DOHH2 (cell line): ENCODE measurements around the gene PLPP6.

Experiments used
- H3F3A ChIP-seq: fragments of 200-600 bp; sonication (generic), shearing (Covaris generic); 2 replicates; pipeline ENCODE4 v1.6.0; 2016; ENCODE audit warnings: antibody characterized with exemption, mild to moderate bottlenecking; ENCODE audit not compliant: control insufficient read depth, insufficient read depth
- H3K27ac ChIP-seq: fragments of 200-600 bp; sonication (generic); 2 replicates; pipeline ENCODE4 v1.5.1; 2014; ENCODE audit warnings: low read depth, mild to moderate bottlenecking, low read length, moderate library complexity
- H3K27me3 ChIP-seq: fragments of 200-600 bp; sonication (generic); 2 replicates; pipeline ENCODE4 v1.6.1; 2014; ENCODE audit warnings: mild to moderate bottlenecking, low read length, mixed read lengths; ENCODE audit not compliant: control insufficient read depth
- H3K36me3 ChIP-seq: fragments of 200-600 bp; sonication (generic); 2 replicates; pipeline ENCODE4 v1.6.1; 2014; ENCODE audit warnings: mild to moderate bottlenecking, low read length, moderate library complexity, mixed read lengths; ENCODE audit not compliant: control insufficient read depth
- H3K4me1 ChIP-seq: fragments of 200-600 bp; sonication (generic); 2 replicates; pipeline ENCODE4 v1.6.1; 2014; ENCODE audit warnings: mild to moderate bottlenecking, low read length, mixed read lengths; ENCODE audit not compliant: control insufficient read depth
- H3K4me2 ChIP-seq: fragments of 200-600 bp; sonication (generic); 2 replicates; pipeline ENCODE4 v1.6.0; 2014; ENCODE audit warnings: mild to moderate bottlenecking, low read length, moderate library complexity
- H3K4me3 ChIP-seq: fragments of 200-600 bp; sonication (generic); 2 replicates; pipeline ENCODE4 v1.5.1; 2014; ENCODE audit warnings: mild to moderate bottlenecking, low read length, mixed read lengths
- H3K79me2 ChIP-seq: fragments of 200-600 bp; sonication (generic); 2 replicates; pipeline ENCODE4 v1.6.1; 2014; ENCODE audit warnings: mild to moderate bottlenecking, low read length, mixed read lengths; ENCODE audit not compliant: control insufficient read depth
- H3K9me2 ChIP-seq: fragments of 200-600 bp; sonication (generic); replicated peaks from 2 replicates; pipeline ENCODE4 v1.6.1; 2014; ENCODE audit warnings: mild to moderate bottlenecking, low read length, mixed read lengths; ENCODE audit not compliant: control insufficient read depth
- H3K9me3 ChIP-seq: fragments of 200-600 bp; sonication (generic); 2 replicates; pipeline ENCODE4 v1.6.1; 2014; ENCODE audit warnings: antibody characterized with exemption, low read length, mixed read lengths; ENCODE audit not compliant: control insufficient read depth, insufficient read depth
- H4K20me1 ChIP-seq: fragments of 200-600 bp; sonication (generic); 2 replicates; pipeline ENCODE4 v1.6.0; 2014; ENCODE audit warnings: low read depth, mild to moderate bottlenecking, antibody characterized with exemption, low read length, moderate library complexity; ENCODE audit not compliant: control insufficient read depth, insufficient read depth
- EZH2phosphoT487 ChIP-seq: fragments of 200-600 bp; sonication (generic); IDR thresholded peaks from 2 replicates; pipeline ENCODE4 v1.6.1; 2017; ENCODE audit warnings: borderline replicate concordance, mild to moderate bottlenecking, antibody characterized with exemption, low read length, moderate library complexity, mixed read lengths
- TF ChIP-seq, protein P1 (sequence below): fragments of 200-600 bp; sonication (generic); IDR thresholded peaks from one replicate; pipeline ENCODE4 v1.5.1; 2014; ENCODE audit warnings: antibody characterized with exemption, mild to moderate bottlenecking, low read depth, low read length; ENCODE audit not compliant: poor library complexity, severe bottlenecking

PLPP6 gene

DNA sequence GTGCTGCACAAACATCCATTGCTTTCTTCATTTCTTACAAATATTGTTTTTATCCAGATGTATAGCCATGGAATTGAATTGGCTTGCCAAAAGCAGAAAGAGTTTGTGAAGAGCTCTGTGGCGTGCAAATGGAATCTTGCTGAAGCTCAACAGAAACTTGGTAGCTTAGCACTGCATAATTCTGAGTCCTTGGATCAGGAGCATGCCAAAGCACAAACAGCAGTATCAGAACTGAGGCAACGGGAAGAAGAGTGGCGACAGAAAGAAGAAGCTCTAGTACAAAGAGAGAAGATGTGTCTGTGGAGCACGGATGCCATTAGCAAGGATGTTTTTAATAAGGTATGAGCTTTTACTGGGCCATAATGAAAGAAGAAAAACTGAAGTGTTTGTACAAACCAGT, 22.7 kb downstream of the PLPP6 start:
- H3K9me3 ChIP-seq: no peaks in the 10 kb centered on the region
- peaks cover 2% of the 10 kb centered on the region; the same call in 1 of the 2 replicates for H3F3A ChIP-seq
- peaks cover 12% of the 10 kb centered on the region for H3K4me1 ChIP-seq
- no peak overlapping the region for H3K4me3 ChIP-seq
- H3K4me2 ChIP-seq: no peak overlapping the region
- H3K27me3 ChIP-seq: no peaks in the 10 kb centered on the region
- peaks cover 45% of the 10 kb centered on the region for H3K36me3 ChIP-seq
- H3K9me2 ChIP-seq: no peaks in the 10 kb centered on the region
- H3K27ac ChIP-seq: no peak overlapping the region
- peaks cover 36% of the 10 kb centered on the region for H3K79me2 ChIP-seq
- TF ChIP-seq, protein P1, sequence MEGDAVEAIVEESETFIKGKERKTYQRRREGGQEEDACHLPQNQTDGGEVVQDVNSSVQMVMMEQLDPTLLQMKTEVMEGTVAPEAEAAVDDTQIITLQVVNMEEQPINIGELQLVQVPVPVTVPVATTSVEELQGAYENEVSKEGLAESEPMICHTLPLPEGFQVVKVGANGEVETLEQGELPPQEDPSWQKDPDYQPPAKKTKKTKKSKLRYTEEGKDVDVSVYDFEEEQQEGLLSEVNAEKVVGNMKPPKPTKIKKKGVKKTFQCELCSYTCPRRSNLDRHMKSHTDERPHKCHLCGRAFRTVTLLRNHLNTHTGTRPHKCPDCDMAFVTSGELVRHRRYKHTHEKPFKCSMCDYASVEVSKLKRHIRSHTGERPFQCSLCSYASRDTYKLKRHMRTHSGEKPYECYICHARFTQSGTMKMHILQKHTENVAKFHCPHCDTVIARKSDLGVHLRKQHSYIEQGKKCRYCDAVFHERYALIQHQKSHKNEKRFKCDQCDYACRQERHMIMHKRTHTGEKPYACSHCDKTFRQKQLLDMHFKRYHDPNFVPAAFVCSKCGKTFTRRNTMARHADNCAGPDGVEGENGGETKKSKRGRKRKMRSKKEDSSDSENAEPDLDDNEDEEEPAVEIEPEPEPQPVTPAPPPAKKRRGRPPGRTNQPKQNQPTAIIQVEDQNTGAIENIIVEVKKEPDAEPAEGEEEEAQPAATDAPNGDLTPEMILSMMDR: no peak
- no peak for TF ChIP-seq EZH2phosphoT487
- H4K20me1 ChIP-seq: 0 out of 2 replicates have a peak, but pooled peaks cover 3% of the 10 kb centered on the region

DNA sequence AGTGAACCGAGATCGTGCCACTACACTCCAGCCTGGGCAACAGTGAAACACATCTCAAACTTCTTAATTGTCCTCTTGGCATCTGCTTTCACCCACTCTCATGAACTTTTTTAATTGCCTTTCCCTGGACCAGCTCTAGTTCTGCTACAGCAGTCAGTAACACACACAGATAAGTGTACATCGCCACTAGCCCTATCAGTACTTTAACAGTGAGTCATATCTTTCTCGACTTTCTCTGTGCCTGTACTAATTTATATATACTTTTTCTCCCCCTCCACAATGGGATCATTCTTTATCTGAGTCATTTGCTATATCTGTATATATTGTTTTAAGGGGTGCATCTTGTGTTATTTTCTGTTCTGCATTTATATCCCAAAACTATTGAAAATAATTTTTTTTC, 24.0 kb downstream of the PLPP6 start:
- no peak overlapping the region for H3K4me2 ChIP-seq
- no peaks in the 10 kb centered on the region for H3K27me3 ChIP-seq
- H3K9me3 ChIP-seq: no peaks in the 10 kb centered on the region
- TF ChIP-seq, protein P1: no peak
- no peak for TF ChIP-seq EZH2phosphoT487
- H3K4me3 ChIP-seq: no peak overlapping the region
- H4K20me1 ChIP-seq: 0 out of 2 replicates have a peak, but pooled peaks cover 3% of the 10 kb centered on the region
- H3K4me1 ChIP-seq: peaks cover 4% of the 10 kb centered on the region
- peaks cover 4% of the 10 kb centered on the region; the same call in 1 of the 2 replicates for H3F3A ChIP-seq
- no peak overlapping the region for H3K27ac ChIP-seq
- no peaks in the 10 kb centered on the region for H3K9me2 ChIP-seq
- H3K36me3 ChIP-seq: peaks cover 55% of the 10 kb centered on the region
- peaks cover 23% of the 10 kb centered on the region for H3K79me2 ChIP-seq

DNA sequence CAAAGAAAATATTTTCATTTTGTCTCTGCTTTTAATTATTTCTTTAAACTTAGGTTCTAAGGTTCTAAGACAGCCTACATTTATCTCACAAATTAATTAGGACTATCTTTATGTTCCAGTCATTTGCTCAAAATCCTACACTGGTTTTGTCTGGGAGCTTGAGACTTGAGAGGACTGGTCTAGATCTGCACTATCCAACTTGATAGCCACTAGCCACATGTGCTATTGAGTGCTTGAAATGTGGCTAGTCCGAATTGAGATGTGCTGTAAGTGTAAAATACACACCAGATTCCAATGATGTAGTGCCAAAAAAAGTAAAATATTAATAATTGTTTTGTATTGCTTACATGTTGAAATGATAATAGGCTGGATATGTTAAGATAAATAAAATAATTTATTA, 24.5 kb downstream of the PLPP6 start:
- Histone ChIP-seq H3K9me3 (no peaks in the 10 kb centered on the region), H3K4me1 (no peaks in the 10 kb centered on the region), H3F3A (peaks cover 4% of the 10 kb centered on the region; the same call in 1 of the 2 replicates), H3K27me3 (no peaks in the 10 kb centered on the region), H3K9me2 (no peaks in the 10 kb centered on the region), H3K4me3 (no peak overlapping the region), H3K79me2 (peaks cover 21% of the 10 kb centered on the region), H4K20me1 (0 out of 2 replicates have a peak, but pooled peaks cover 3% of the 10 kb centered on the region), H3K27ac (no peak overlapping the region), H3K36me3 (peaks cover 59% of the 10 kb centered on the region), H3K4me2 (no peak overlapping the region)
- no peak for TF ChIP-seq EZH2phosphoT487
- TF ChIP-seq, protein P1: no peak

DNA sequence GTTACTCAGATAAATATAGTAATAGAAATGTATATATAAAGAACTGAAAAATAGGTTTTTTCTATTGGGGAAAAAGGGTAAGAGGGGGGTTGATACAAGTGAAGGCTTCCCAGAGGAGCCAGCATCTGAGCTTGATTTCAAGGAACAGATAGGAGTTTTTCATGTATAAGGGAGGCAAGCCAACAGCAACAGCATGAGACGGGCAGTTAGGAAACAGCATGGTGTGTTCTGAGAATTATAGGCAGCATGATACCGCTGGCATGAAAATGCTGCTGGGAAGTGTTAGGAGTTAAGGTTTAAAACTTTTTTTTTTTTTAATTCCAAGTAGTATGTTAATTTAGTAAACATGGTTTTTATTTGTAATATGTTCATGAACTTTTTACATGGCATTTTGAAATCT, 26.9 kb downstream of the PLPP6 start:
- TF ChIP-seq, protein P1: no peak
- no peak for TF ChIP-seq EZH2phosphoT487
- Histone ChIP-seq H3K4me2 (no peak overlapping the region), H3F3A (peaks cover 4% of the 10 kb centered on the region; the same call in 1 of the 2 replicates), H3K79me2 (peaks cover 13% of the 10 kb centered on the region; the same call in 1 of the 2 replicates), H3K36me3 (peaks cover 58% of the 10 kb centered on the region), H3K9me2 (no peaks in the 10 kb centered on the region), H3K27me3 (no peaks in the 10 kb centered on the region), H4K20me1 (no peaks in the 10 kb centered on the region), H3K9me3 (no peaks in the 10 kb centered on the region), H3K4me3 (no peak overlapping the region), H3K4me1 (no peaks in the 10 kb centered on the region), H3K27ac (no peak overlapping the region)
